IMR-90 (cell line): ENCODE measurements around the gene HNF1B. TPM values are rescaled to one million over a fixed set of nuclear protein-coding genes. Genes with fewer than 3 reads are reported as not detected.
A peak's percentile ranks its signal among the peaks of the same experiment; 100 is the strongest.
"Not testable (repeated sequence)": the region's sequence is repeated elsewhere in the genome, so short reads cannot be mapped to it uniquely, and the experiment has no call there.

Source experiments
- ATAC-seq: fragments of 200-7000 bp; cut with Tn5 transposase; 2 replicates; pipeline ENCODE4 v1.9.1; 2020; ENCODE audit warnings: low read depth, mild to moderate bottlenecking, moderate library complexity
- BruUV-seq: library from RNA; stranded (reverse); fragments of 400-500 nt; replicated peaks from 2 replicates; lab custom pipeline; 2021; lab: Mats Ljungman, UMichigan
- CTCF ChIA-PET: fragments of 300-600 bp; formaldehyde crosslinking; extraction: SDS; loops from one replicate; lab custom pipeline; 2021; ENCODE audit warnings: antibody characterized with exemption; lab: Yijun Ruan, JAX
- POLR2A ChIA-PET: fragments of 300-600 bp; sonication (Branson Sonifier 250); formaldehyde crosslinking; loops from one replicate; lab custom pipeline; 2022; ENCODE audit warnings: antibody characterized with exemption; ENCODE audit not compliant: unreplicated experiment; lab: Charles Lee
- DNase-seq: peaks from one replicate; pipeline ENCODE4 v3.0.0; 2013
- H2AFZ ChIP-seq: replicated peaks from 2 replicates; pipeline ENCODE3; 2013; ENCODE audit warnings: low read length, mild to moderate bottlenecking; ENCODE audit not compliant: poor library complexity
- H2AK5ac ChIP-seq: 2 replicates; pipeline ENCODE4 v1.6.1; 2013; ENCODE audit warnings: low read depth, low read length, inconsistent platforms
- H2AK9ac ChIP-seq: replicated peaks from 2 replicates; pipeline ENCODE3; 2013; ENCODE audit warnings: mild to moderate bottlenecking, low read depth, low read length, moderate library complexity; ENCODE audit not compliant: poor library complexity
- H2BK120ac ChIP-seq: 2 replicates; pipeline ENCODE4 v1.6.1; 2013; ENCODE audit warnings: low read depth, low read length, inconsistent platforms
- H2BK15ac ChIP-seq: 3 replicates; pipeline ENCODE4 v1.6.1; 2013; ENCODE audit warnings: low read depth, low read length, inconsistent platforms
- H2BK20ac ChIP-seq: 2 replicates; pipeline ENCODE4 v1.6.1; 2013; ENCODE audit warnings: low read depth, mild to moderate bottlenecking, inconsistent platforms, low read length, moderate library complexity
- H2BK5ac ChIP-seq: 2 replicates; pipeline ENCODE4 v1.6.1; 2013; ENCODE audit warnings: mild to moderate bottlenecking, low read depth, low read length, inconsistent platforms; ENCODE audit not compliant: poor library complexity, severe bottlenecking
- H3K14ac ChIP-seq: replicated peaks from 2 replicates; pipeline ENCODE4 v1.6.1; 2013; ENCODE audit warnings: low read depth, low read length, inconsistent platforms
- H3K18ac ChIP-seq: 2 replicates; pipeline ENCODE4 v1.6.1; 2013; ENCODE audit warnings: low read depth, low read length, control low read depth
- H3K23ac ChIP-seq: 2 replicates; pipeline ENCODE4 v1.6.1; 2013; ENCODE audit warnings: low read depth, low read length, inconsistent platforms
- H3K27ac ChIP-seq: 2 replicates; pipeline ENCODE4 v1.5.1; 2013; ENCODE audit warnings: mild to moderate bottlenecking, control low read depth, low read length; ENCODE audit not compliant: insufficient read depth
- H3K27me3 ChIP-seq: 2 replicates; pipeline ENCODE4 v1.6.1; 2013; ENCODE audit warnings: low read length; ENCODE audit not compliant: control insufficient read depth, insufficient read depth
- H3K36me3 ChIP-seq: 2 replicates; pipeline ENCODE4 v1.6.1; 2013; ENCODE audit warnings: low read length, mixed read lengths; ENCODE audit not compliant: control insufficient read depth, insufficient read depth
- H3K4ac ChIP-seq: 2 replicates; pipeline ENCODE4 v1.6.1; 2013; ENCODE audit warnings: low read depth, low read length, inconsistent platforms
- H3K4me1 ChIP-seq: 2 replicates; pipeline ENCODE4 v1.6.1; 2013; ENCODE audit warnings: low read length, mixed read lengths; ENCODE audit not compliant: control insufficient read depth, insufficient read depth
- H3K4me2 ChIP-seq: 2 replicates; pipeline ENCODE4 v1.6.1; 2013; ENCODE audit warnings: low read depth, mild to moderate bottlenecking, control low read depth, low read length, moderate library complexity
- H3K4me3 ChIP-seq: 2 replicates; pipeline ENCODE4 v1.5.1; 2013; ENCODE audit warnings: low read depth, mild to moderate bottlenecking, control low read depth, low read length, moderate library complexity; ENCODE audit not compliant: insufficient read depth
- H3K56ac ChIP-seq: 2 replicates; pipeline ENCODE4 v1.6.1; 2013; ENCODE audit warnings: low read length, inconsistent platforms; ENCODE audit not compliant: insufficient read depth; ENCODE audit errors: extremely low read depth
- H3K79me1 ChIP-seq, 2 experiments: 2 replicates each; pipeline ENCODE4 v1.6.1; 2013; ENCODE audit warnings: low read length in 2 of 2, inconsistent platforms in 1 of 2, low read depth in 1 of 2
- H3K9ac ChIP-seq: 2 replicates; pipeline ENCODE4 v1.6.1; 2013; ENCODE audit warnings: low read depth, low read length, control low read depth
- H3K9me1 ChIP-seq: 2 replicates; pipeline ENCODE4 v1.6.1; 2013; ENCODE audit warnings: low read length, inconsistent platforms; ENCODE audit not compliant: insufficient read depth
- H3K9me3 ChIP-seq: 2 replicates; pipeline ENCODE4 v1.6.1; 2013; ENCODE audit warnings: low read length; ENCODE audit not compliant: control insufficient read depth, insufficient read depth
- H4K20me1 ChIP-seq: 2 replicates; pipeline ENCODE4 v1.6.1; 2013; ENCODE audit warnings: low read length, inconsistent platforms; ENCODE audit not compliant: insufficient read depth
- H4K5ac ChIP-seq: 2 replicates; pipeline ENCODE4 v1.6.1; 2013; ENCODE audit warnings: mild to moderate bottlenecking, low read depth, low read length, control low read depth
- H4K8ac ChIP-seq, 2 experiments: 2 replicates each; pipeline ENCODE4 v1.6.1; 2013; ENCODE audit warnings: low read depth in 2 of 2, low read length in 2 of 2, control low read depth in 1 of 2, inconsistent platforms in 1 of 2
- H4K91ac ChIP-seq: 2 replicates; pipeline ENCODE4 v1.6.1; 2013; ENCODE audit warnings: low read depth, low read length, inconsistent platforms; ENCODE audit not compliant: insufficient read depth
- CEBPB ChIP-seq: IDR thresholded peaks from 2 replicates; pipeline ENCODE4 v1.6.1; 2012; ENCODE audit warnings: low read depth, low read length, improper control_type of control experiment
- CHD1 ChIP-seq: IDR thresholded peaks from 2 replicates; pipeline ENCODE4 v1.6.1; 2012; ENCODE audit warnings: low read depth, low read length, improper control_type of control experiment
- ELK1 ChIP-seq: fragments of 150-350 bp; IDR thresholded peaks from 2 replicates; pipeline ENCODE4 v1.6.1; 2016; ENCODE audit warnings: low read depth, mild to moderate bottlenecking, low read length, moderate library complexity, borderline replicate concordance
- MAFK ChIP-seq: IDR thresholded peaks from 2 replicates; pipeline ENCODE4 v1.6.1; 2012; ENCODE audit warnings: low read depth, low read length, improper control_type of control experiment
- NFE2L2 ChIP-seq: fragments of 150-350 bp; IDR thresholded peaks from 2 replicates; pipeline ENCODE4 v1.6.1; 2016; ENCODE audit warnings: low read depth, mild to moderate bottlenecking, low read length
- POLR2A ChIP-seq: IDR thresholded peaks from 2 replicates; pipeline ENCODE4 v1.6.1; 2012; ENCODE audit warnings: mild to moderate bottlenecking, low read depth, low read length
- RCOR1 ChIP-seq: IDR thresholded peaks from 2 replicates; pipeline ENCODE4 v1.6.1; 2012; ENCODE audit warnings: mild to moderate bottlenecking, low read length, improper control_type of control experiment; ENCODE audit not compliant: insufficient replicate concordance
- WGBS, 2 experiments: methylation state at CpG; one replicate each; pipeline versions ENCODE4 v1.1.5 to v1.1.7; 2013; ENCODE audit warnings: missing lambda C conversion rate in 2 of 2; ENCODE audit not compliant: insufficient read length in 1 of 2; ENCODE audit errors: extremely low coverage in 2 of 2; 5-methylcytosine and 5-hydroxymethylcytosine counted together
- dilution Hi-C: fragments of 300-500 bp; cut with HindIII; formaldehyde crosslinking; loops from one replicate; pipeline ENCODE4 v1.14.3; 2018; ENCODE audit warnings: low sequenced_read_pairs; ENCODE audit not compliant: unreplicated experiment
- in situ Hi-C: fragments of 300-500 bp; cut with MboI; formaldehyde crosslinking; loops from 3 replicates; pipeline ENCODE4 v1.14.3; 2019; ENCODE audit warnings: low sequenced_read_pairs, inconsistent platforms, mixed read lengths
- intact Hi-C: fragments of 100-400 bp; cut with micrococcal nuclease; formaldehyde crosslinking; loops from 2 replicates; pipeline ENCODE4 v1.10.0; 2022
- polyA plus RNA-seq, 3 experiments: library from polyadenylated mRNA; depleted of rRNA; stranded (reverse); fragments of >200 nt; gene quantifications; 2 replicates each; pipeline ENCODE4 v1.2.3, GENCODE V29; 2012; ENCODE audit warnings: low replicate concordance in 1 of 3
- total RNA-seq: library from RNA; depleted of rRNA; stranded (reverse); fragments of >200 nt; gene quantifications from 2 replicates; pipeline ENCODE4 v1.2.3, GENCODE V29; 2012

HNF1B gene
- total and polyA plus RNA-seq, 2 of the 4 experiments (the other 2 are of a cell fraction), result not detected

GRCh38 chr17:37682007-37682406 is 62.9 kb downstream of the HNF1B start:
- Histone ChIP-seq H3K9ac (no peak overlapping the region), H2AK9ac (no peak overlapping the region), H2AK5ac (no peak overlapping the region), H3K9me1 (no peaks in the 10 kb centered on the region), H3K23ac (no peak overlapping the region), H4K91ac (no peak overlapping the region), H3K18ac (no peak overlapping the region), H2BK15ac (no peak overlapping the region), H4K8ac (no peak overlapping the region), H2AFZ (no peak overlapping the region), H3K79me1 (no peaks in the 10 kb centered on the region), H3K27me3 (peaks cover 6% of the 10 kb centered on the region), H3K56ac (no peak overlapping the region), H3K14ac (no peak overlapping the region), H4K5ac (no peak overlapping the region), H3K4ac (no peak overlapping the region), H3K9me3 (0 out of 2 replicates have a peak, but pooled peaks cover 2% of the 10 kb centered on the region), H3K27ac (no peak overlapping the region), H2BK120ac (no peak overlapping the region), H2BK5ac (no peak overlapping the region), H3K4me2 (no peak overlapping the region), H3K4me1 (no peaks in the 10 kb centered on the region), H3K36me3 (no peaks in the 10 kb centered on the region), H3K4me3 (no peak overlapping the region), H4K20me1 (no peaks in the 10 kb centered on the region), H2BK20ac (no peak overlapping the region)
- TF ChIP-seq NFE2L2 (no peak), RCOR1 (no peak), POLR2A (no peak), MAFK (peak; percentile 45), CHD1 (no peak), CEBPB (no peak), ELK1 (no peak)
- ChIA-PET CTCF (no interaction called here), POLR2A (no interaction called here)
- dilution Hi-C loops (no loop called here), in situ Hi-C loops (no loop called here), intact Hi-C loops (no loop called here)
- ATAC-seq (no peak), DNase-seq (no peak)
- BruUV-seq, result no TSS peak
- WGBS, 2 experiments, result 100% methylated on average over 1 of the region's 3 CpGs; no CpG with 5 or more reads in 1 of the 2 experiments

- H3K9me1 ChIP-seq, in situ Hi-C loops, H2AK5ac ChIP-seq, H4K91ac ChIP-seq, H3K9me3 ChIP-seq, H3K4ac ChIP-seq, H3K36me3 ChIP-seq, H3K23ac ChIP-seq, H2BK15ac ChIP-seq, H2AFZ ChIP-seq, ATAC-seq, dilution Hi-C loops, intact Hi-C loops, H3K4me2 ChIP-seq, H3K9ac ChIP-seq, H3K79me1 ChIP-seq, H4K20me1 ChIP-seq, DNase-seq, H4K8ac ChIP-seq, H3K27me3 ChIP-seq, H2BK120ac ChIP-seq, H3K18ac ChIP-seq, H2AK9ac ChIP-seq, H3K4me3 ChIP-seq, H2BK5ac ChIP-seq, CTCF ChIA-PET, H3K14ac ChIP-seq, H4K5ac ChIP-seq, H3K4me1 ChIP-seq, BruUV-seq, H2BK20ac ChIP-seq, H3K56ac ChIP-seq, POLR2A ChIA-PET, H3K27ac ChIP-seq: not testable (repeated sequence)
- WGBS, 2 experiments, result no CpG with 5 or more reads among the region's 2 CpGs
Observed at GRCh38 chr17:37679995-37680394, 64.9 kb downstream of the HNF1B start.
